CD1c-positive myeloid dendritic cell (primary cell): ENCODE measurements around the gene ADAMTS19.
"Not testable (repeated sequence)": the region's sequence is repeated elsewhere in the genome, so short reads cannot be mapped to it uniquely, and the experiment has no call there.

ENCODE experiments used
- DNase-seq: peaks from one replicate; pipeline ENCODE4 v3.0.0-alpha.2; 2016; ENCODE audit errors: extremely low spot score

The ADAMTS19 gene, protein sequence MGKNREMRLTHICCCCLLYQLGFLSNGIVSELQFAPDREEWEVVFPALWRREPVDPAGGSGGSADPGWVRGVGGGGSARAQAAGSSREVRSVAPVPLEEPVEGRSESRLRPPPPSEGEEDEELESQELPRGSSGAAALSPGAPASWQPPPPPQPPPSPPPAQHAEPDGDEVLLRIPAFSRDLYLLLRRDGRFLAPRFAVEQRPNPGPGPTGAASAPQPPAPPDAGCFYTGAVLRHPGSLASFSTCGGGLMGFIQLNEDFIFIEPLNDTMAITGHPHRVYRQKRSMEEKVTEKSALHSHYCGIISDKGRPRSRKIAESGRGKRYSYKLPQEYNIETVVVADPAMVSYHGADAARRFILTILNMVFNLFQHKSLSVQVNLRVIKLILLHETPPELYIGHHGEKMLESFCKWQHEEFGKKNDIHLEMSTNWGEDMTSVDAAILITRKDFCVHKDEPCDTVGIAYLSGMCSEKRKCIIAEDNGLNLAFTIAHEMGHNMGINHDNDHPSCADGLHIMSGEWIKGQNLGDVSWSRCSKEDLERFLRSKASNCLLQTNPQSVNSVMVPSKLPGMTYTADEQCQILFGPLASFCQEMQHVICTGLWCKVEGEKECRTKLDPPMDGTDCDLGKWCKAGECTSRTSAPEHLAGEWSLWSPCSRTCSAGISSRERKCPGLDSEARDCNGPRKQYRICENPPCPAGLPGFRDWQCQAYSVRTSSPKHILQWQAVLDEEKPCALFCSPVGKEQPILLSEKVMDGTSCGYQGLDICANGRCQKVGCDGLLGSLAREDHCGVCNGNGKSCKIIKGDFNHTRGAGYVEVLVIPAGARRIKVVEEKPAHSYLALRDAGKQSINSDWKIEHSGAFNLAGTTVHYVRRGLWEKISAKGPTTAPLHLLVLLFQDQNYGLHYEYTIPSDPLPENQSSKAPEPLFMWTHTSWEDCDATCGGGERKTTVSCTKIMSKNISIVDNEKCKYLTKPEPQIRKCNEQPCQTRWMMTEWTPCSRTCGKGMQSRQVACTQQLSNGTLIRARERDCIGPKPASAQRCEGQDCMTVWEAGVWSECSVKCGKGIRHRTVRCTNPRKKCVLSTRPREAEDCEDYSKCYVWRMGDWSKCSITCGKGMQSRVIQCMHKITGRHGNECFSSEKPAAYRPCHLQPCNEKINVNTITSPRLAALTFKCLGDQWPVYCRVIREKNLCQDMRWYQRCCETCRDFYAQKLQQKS

DNA sequence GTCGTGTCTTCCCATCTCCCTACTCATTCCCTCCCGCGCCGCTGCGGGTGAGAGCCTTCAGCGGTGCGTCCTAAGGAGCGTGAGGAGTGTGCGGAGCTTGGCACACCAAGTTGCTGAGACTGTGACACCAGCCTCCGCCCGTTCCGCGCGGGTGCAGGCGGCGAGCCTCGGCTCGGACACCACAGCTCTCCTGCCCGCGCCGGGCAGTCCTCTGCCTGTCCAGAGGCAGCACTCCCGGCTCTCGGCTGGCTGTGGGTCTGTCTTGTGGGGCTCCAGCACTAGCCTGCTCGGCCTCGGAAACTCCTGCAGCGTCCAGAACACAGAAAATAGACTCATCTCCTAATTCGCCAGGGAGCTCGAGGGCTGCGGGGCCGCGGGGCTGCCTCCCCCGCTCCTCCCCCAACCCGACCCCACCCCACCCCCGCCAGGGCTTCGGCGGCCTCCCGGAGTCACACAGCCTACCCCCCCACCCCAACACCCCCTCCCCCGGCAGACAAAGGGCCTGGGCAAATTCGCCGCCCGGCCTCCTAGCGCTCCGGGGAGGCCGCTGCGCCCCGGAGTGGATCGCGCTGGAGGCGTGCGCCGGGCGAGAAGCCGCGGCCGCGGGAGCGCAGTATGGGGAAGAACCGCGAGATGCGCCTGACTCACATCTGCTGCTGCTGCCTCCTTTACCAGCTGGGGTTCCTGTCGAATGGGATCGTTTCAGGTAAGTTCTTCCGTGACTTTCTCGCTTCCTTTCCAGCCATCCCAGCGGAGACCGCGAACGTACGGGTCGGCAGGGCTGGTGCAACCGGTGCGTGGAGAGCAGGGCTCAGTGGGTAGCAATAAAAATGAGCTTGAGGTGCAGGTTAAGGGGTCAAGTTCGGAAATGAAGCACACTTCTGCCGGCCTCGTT, at the start of gene ADAMTS19:
ADAMTS19 (plus strand) TSS at position 522 of the 895 bp plus-strand sequence; CDS start at position 616, 94 bp downstream.
- DNase-seq: no peak

DNA sequence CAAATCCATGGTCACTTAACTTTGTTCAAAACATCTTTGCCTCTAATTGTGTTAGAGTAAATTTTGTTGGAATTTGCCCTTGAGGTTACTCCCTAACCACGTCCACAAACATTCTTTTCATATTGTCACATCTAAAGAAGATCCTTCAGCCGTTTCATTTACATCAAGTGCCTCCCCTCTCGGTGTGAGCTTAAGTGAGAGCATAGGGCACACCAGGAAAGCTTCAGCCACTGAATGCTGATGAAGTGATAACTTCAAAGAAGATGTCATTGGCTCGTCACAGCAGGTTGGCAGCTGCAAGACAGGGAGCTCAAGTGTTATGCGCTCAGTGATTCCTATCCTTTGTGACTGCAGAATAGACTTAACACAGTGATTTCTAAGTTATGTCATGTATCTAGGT, 49.6 kb upstream of the ADAMTS19 start:
- no peak for DNase-seq

DNA sequence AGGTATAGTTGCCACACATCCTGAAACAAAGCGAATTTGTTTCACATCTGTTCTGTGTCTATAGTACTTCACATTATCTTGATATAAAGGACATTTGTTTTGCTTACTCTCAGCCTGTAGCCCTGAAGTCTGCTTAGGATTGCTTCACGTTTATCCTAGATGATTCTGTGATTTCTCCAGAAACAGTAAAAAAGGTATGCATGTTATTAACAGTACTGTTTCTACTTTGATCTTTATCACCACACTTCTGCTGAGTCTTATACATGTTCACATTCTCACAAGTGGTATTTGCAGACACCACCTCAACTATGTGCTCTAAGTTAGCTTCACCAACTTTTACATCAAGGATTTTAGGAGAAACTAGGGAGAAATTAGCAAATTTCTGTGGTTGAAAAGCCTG, 47.4 kb upstream of the ADAMTS19 start:
- DNase-seq: no peak

DNA sequence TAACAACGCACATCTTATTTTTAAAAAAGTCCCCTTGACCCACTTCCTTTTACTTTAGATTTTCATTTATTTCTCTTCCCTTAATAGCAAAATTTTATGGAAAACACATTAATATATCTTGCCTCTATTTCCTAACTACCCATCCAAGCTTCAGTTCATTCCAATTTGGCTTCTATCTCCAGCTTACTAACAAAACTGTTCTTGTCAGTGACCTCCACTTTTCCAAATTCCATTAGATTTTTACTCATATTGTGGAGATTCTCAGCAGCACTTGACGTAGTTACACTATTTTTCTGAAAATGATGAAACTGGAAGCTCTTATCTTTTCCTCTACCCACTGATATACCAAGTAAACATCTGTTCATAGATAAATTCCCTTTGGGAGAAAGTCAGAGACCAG, 46.5 kb upstream of the ADAMTS19 start:
- no peak for DNase-seq

DNA sequence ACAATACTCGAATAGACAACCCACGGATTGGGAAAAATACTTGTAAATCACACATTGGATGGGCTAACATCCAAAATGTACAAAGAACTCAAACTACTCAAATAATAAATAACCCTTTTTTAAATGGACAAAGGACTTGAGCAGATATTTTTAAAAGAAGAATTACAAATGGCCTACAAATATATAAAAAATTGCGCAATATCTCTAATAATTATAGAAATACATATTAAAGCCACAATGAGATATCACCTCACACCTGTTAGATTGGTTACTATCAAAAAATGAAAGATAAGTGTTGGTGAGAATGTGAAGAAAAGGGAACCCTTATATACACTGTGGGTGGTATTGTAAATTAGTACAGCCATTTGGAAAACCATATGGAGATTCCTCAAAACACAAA, 40.8 kb upstream of the ADAMTS19 start:
- no peak for DNase-seq

DNA sequence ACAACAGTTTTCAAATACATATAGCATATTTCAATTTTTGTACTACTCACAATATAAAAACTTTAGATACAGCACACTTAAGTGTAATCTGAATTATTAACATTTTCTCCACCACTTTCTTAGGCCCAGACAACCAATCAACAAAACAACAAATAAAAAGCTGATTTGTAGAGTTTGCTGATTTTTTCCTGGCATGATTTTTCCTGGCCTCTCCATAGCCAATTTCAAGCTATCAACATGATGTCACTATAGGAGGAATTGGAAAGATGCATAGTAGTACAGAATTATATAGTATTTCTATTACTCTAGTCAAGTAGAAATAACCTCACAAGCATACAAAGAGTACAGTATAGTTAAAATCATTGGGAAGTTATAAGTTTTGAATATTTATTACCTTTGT, 35.1 kb upstream of the ADAMTS19 start:
- DNase-seq: no peak

DNA sequence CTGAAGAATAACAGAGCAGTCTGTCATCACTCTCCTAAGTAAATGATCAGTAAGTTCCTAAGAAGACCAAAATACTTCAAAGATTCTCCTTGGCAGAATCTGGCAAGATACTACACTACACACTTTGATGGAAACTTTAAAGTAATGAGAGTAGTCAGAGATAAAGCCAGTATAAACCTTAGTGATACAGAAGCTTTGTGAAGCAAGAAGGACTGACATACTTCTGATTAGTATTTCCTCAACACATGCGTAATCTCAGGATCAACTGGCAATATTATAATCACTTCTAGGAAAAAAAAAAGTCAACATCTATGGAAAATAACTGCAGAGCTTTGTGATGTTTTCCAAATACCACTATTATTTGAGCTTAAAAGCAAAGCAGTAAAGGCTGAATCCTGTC, 34.0 kb upstream of the ADAMTS19 start:
- no peak for DNase-seq

DNA sequence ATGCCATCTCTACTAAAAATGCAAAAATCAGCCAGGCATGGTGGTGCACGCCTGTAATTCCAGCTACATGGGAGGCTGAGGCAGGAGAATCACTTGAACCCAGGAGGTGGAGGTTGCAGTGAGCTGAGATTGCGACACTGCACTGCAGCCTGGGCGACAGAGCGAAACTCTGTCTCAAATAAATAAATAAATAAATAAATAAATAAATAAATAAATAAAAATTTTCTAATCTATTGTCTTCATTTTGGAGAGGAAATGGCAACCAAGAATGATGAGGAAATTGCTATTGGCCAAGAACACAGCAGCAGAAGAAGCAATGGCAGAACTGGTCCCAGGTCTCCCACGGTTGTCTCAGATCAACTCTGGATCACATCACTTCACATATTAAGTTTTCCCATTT, 31.5 kb upstream of the ADAMTS19 start:
- DNase-seq: not testable (repeated sequence)

DNA sequence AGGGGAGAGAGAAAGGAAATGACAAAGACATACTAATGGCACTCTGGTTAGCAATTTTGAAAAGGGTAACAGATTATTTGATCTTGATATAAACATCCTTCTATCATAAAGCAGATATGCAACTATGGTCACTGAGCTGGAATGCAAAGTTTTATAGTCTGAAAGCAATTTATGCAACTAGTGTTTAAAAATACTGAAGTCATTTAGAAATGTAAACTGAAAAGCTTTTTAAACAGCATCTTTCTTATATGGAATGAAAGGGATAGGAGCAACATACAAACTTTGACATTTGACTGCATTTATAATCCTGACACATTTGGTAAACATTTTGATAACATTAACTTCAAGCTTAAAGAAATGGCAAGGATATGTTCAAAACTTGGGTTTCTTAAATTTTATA, 28.7 kb upstream of the ADAMTS19 start:
- no peak for DNase-seq

DNA sequence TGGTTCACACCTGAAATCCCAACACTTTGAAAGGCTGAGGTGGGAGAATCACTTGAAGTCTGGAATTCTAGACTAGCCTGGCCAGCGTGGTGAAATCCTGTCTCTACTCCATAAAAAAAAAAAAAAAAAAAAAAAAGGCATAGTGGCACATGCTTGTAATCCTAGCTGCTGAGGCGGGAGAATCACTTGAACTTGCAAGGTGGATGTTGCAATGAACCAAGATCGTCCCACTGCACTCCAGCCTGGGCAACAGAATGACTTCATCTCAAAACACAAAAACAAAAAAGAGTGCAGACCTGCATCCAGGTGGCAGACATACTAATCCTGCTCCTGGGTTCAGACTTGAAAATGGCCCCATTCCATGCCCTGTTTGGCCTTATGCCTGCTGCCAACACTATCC, 21.8 kb upstream of the ADAMTS19 start:
- DNase-seq: no peak

DNA sequence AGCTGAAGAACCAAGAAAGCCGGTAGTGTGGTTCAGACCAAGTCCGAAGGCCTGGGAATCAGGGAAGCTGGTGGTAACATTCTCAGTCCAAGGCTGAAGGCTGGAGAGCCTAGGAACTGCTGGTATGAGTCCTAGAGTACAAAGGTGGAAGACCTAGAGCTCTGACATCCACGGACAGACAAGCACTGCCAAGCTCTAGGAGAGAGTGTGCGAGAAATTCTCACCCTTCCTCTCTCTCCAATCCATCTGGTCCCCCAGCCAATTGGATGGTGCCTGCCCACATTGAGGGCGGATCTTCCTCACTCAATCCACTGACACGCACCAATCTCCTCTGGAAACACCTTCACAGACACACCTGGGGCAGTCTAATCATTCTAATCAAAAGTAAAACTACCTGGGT, 19.7 kb upstream of the ADAMTS19 start:
- DNase-seq: no peak

DNA sequence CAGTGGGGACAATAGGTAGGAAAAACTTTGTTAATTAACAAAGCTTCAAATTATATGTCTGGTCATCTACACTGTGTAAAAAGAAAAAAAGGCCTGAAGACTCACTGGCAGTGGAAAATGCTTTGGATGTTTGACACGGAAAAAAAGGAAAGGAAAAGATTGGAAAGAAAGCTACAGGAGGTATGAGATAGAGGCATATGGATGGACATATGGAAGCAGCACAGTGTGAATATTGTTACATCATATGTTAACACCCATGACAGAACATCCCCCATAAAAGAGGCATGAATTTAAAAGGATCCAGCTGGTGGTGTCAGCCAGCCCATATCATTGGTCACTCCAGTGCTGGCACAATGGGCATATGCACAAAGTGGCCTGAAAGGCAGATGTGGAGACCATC, 19.0 kb upstream of the ADAMTS19 start:
- DNase-seq: no peak

DNA sequence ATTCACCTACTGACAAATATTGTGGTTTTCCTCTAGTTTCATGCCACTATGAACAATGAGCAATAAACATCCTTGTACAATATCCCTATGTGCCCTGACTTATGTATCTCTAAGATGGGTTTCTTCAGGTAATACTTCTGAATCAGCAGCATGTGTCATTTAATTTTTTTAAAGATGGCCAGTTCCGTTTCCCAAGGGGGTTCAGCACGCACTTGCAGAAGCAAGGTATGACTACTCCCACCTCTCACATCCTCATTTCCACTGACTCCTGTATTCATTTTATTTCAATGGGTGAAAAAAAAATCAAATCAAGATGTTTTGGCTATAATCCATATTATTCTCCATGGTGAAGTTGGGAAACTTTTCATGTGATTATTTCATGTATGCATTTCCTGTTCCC, 14.7 kb upstream of the ADAMTS19 start:
- no peak for DNase-seq

DNA sequence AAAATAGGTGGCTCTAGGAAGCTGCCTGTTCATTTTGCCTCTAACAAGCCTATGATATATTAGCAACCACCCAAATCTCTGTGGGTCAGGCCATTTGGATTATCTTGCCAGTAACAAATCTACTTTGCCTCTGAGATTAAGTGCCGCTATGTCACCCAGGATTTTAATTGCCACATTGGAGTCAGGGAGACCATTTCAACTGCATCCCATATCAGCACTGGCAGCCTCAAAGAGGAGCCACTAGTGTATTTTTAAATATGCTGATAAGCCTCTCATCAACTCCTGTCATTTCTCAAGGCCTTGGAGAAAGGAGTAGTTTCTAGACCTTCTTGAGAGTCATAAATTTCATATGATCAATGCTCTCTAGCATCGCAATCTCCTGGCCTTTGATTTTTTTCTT, 12.1 kb upstream of the ADAMTS19 start:
- no peak for DNase-seq

DNA sequence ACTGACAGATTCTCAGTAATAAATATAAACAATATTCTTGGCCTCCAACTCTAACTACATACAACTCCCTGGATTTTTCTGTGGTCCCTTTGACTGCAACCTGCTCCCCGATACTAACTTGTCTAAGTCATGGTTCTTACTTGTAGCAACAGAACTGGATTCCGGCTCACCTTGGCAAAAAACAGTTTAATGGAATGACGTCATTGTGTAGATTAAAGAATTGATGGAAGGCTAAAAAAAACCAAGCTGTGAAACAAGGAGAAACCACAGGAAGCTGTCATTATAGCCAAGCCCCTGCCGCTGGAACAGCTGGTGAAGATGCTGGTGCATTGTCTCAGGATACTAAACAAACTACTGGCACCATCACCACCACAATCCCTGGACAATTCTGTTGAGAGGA, 11.4 kb upstream of the ADAMTS19 start:
- no peak for DNase-seq

DNA sequence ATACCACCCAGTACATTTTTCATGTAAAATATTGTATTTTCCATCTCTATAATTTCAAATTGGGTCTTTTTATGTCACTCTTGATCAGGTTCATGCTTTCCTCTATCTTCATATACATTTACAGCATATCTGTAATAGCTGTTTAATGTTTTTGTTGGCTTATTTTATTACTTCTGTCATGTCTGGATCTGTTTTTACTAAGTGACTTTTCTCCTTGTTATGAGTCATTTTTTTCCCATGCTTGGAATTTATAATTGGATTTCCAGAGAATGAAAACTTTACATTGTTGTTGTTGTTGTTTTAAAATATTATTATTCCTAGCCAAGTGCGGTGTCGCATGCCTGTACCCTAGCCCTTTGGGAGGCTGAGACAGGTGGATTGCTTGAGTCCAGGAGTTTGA, 5.6 kb upstream of the ADAMTS19 start:
- DNase-seq: no peak

DNA sequence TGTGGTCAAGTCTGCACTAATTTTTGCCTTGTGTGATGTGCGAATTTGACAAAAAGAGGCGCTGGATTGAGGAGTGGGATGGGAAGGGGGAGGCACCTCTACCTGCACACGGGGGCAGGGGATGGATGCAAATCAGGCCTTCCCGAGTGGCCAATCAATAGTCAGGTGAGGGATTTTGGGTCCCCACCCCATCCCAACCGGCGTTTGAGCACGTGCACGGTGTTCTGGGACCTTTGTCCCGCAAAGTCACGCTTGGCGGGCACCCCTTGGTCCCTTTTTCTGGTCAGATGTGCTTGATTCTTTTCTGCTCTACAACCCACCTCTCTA, 685 bp upstream of the ADAMTS19 start:
- no peak for DNase-seq

DNA sequence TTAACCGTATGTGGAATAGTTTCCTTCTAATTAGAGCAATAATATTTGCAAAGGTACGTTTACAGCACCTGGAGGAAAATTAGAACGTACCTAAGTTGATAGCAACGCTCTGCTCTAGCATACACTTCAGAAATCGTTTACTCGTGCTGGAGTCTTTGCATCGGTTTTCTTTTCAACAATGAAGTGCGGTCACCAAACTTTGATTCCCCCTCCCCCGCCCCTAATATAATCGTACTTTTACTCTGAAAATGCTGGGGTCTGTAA, 506 bp downstream of the ADAMTS19 start:
- DNase-seq: no peak

DNA sequence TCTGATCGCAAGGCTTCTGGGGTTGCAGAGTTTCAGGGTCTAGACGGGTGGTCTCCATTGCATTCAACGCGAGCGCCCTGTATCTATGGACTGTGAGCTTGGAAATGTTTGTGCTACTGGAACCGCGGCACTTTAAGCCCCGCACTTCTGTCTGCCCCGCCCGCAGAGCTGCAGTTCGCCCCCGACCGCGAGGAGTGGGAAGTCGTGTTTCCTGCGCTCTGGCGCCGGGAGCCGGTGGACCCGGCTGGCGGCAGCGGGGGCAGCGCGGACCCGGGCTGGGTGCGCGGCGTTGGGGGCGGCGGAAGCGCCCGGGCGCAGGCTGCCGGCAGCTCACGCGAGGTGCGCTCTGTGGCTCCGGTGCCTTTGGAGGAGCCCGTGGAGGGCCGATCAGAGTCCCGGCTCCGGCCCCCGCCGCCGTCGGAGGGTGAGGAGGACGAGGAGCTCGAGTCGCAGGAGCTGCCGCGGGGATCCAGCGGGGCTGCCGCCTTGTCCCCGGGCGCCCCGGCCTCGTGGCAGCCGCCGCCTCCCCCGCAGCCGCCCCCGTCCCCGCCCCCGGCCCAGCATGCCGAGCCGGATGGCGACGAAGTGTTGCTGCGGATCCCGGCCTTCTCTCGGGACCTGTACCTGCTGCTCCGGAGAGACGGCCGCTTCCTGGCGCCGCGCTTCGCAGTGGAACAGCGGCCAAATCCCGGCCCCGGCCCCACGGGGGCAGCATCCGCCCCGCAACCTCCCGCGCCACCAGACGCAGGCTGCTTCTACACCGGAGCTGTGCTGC, 1.0 kb downstream of the ADAMTS19 start:
- no peak for DNase-seq

DNA sequence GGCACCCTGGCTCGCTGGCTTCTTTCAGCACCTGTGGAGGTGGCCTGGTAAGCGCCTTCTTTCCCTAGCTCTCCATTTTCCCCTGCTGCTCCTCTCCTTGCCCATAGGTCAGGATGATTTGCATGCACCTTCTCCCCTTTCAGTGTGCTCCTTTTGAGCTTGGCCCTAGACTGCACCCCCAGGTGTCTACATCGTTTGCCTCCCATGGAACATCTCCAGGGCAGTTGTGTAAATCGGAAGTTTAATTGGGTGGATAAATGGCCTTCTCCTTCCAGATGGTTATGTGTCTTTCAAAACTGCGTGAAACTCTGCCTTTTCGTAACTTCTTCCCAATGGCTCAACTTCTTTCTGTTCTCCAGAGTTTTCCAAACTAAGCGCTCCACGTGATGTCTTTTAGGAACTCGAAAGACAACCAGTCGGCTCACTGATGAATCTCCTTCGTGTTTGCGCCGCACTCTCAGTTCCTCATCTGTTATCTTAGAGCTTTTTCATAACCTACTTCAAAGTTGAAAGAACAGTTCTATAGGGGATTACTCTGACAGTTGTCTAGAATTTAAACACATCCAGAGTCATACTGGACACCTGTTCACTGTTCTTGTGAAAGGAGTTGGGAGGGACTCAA, 1.7 kb downstream of the ADAMTS19 start:
- DNase-seq: no peak
